Retinal pigment epithelial cell (primary cell): ENCODE measurements around the gene KCNAB2.

Experiments used
- DNase-seq: peaks from one replicate; pipeline ENCODE4 v3.0.0-alpha.2; 2010; ENCODE audit warnings: low read depth
- H3K4me3 ChIP-seq: 2 replicates; pipeline ENCODE4 v1.5.1; 2011; ENCODE audit warnings: mild to moderate bottlenecking, low read length, control low read depth, moderate library complexity
- CTCF ChIP-seq: conservative IDR thresholded peaks from 2 replicates; pipeline ENCODE4 v1.5.1; 2011; ENCODE audit warnings: low read depth, low read length, control low read depth, inconsistent platforms

Gene KCNAB2

GRCh38 chr1:6109688-6110087 lies 64.0 kb downstream of the KCNAB2 start:
- DNase-seq: no peak
- TF ChIP-seq CTCF: no peak
- no peak overlapping the region for H3K4me3 ChIP-seq

- no peak for DNase-seq
- H3K4me3 ChIP-seq: no peak overlapping the region
- no peak for TF ChIP-seq CTCF
Measured at GRCh38 chr1:6110326-6110725, 64.6 kb downstream of the KCNAB2 start.

- H3K4me3 ChIP-seq: no peak overlapping the region
- DNase-seq: no peak
Measured at GRCh38 chr1:6111571-6111970, 65.9 kb downstream of the KCNAB2 start.

GRCh38 chr1:6111991-6112689 lies 66.5 kb downstream of the KCNAB2 start:
- TF ChIP-seq CTCF: no peak
- DNase-seq: no peak
- H3K4me3 ChIP-seq: no peak overlapping the region

More at GRCh38 chr1:6111571-6111970, 65.9 kb downstream of the KCNAB2 start:
- no peak for TF ChIP-seq CTCF

GRCh38 chr1:6112690-6113005 lies 67.0 kb downstream of the KCNAB2 start:
- no peak for TF ChIP-seq CTCF
- no peak for DNase-seq
- no peak overlapping the region for H3K4me3 ChIP-seq

- TF ChIP-seq CTCF: no peak
- H3K4me3 ChIP-seq: no peak overlapping the region
Measured at GRCh38 chr1:6113116-6113515, 67.4 kb downstream of the KCNAB2 start.

GRCh38 chr1:6113745-6114144 lies 68.1 kb downstream of the KCNAB2 start:
- no peak for TF ChIP-seq CTCF
- no peak for DNase-seq
- H3K4me3 ChIP-seq: no peak overlapping the region

More at GRCh38 chr1:6113116-6113515, 67.4 kb downstream of the KCNAB2 start:
- no peak for DNase-seq
